PC-3 (cell line): ENCODE results near the gene ZNF277.

Experiments
- EZH2 ChIP-seq: fragments of 300-600 bp; sonication (generic); IDR thresholded peaks from one replicate; pipeline ENCODE4 v1.6.1; 2017; ENCODE audit warnings: antibody characterized with exemption, mild to moderate bottlenecking, low read length; ENCODE audit not compliant: unreplicated experiment
- TF ChIP-seq, protein P1 (sequence below): fragments of 300-600 bp; sonication (generic); conservative IDR thresholded peaks from 2 replicates; pipeline ENCODE4 v1.5.1; 2017; ENCODE audit warnings: antibody characterized with exemption, low read depth, mild to moderate bottlenecking, low read length

DNA sequence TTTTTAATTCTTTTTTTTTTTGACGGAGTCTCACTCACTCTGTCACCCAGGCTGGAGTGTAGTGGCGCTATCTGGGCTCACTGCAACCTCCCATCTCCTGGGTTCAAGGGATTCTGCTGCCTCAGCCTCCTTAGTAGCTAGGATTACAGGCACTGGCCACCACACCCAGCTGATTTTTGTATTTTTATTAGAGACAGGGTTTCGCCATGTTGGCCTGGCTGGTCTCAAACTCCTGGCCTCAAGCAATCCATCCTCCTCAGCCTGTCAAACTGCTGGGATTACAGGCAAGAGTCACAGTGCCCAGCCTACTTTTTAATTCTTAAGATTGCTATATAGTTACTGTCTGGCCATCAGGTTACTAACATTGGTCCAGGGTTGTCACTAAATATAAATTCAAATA lies 59.6 kb downstream of the ZNF277 start:
- TF ChIP-seq, protein P1, sequence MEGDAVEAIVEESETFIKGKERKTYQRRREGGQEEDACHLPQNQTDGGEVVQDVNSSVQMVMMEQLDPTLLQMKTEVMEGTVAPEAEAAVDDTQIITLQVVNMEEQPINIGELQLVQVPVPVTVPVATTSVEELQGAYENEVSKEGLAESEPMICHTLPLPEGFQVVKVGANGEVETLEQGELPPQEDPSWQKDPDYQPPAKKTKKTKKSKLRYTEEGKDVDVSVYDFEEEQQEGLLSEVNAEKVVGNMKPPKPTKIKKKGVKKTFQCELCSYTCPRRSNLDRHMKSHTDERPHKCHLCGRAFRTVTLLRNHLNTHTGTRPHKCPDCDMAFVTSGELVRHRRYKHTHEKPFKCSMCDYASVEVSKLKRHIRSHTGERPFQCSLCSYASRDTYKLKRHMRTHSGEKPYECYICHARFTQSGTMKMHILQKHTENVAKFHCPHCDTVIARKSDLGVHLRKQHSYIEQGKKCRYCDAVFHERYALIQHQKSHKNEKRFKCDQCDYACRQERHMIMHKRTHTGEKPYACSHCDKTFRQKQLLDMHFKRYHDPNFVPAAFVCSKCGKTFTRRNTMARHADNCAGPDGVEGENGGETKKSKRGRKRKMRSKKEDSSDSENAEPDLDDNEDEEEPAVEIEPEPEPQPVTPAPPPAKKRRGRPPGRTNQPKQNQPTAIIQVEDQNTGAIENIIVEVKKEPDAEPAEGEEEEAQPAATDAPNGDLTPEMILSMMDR: no peak
- TF ChIP-seq EZH2: no peak
